HepG2 (cell line): ENCODE results near the gene ALDH9A1. TPM values are rescaled to one million over a fixed set of nuclear protein-coding genes. Genes with fewer than 3 reads are reported as not detected.

Experiments used
- ATAC-seq: fragments of 200-7000 bp; cut with Tn5 transposase; 3 replicates; pipeline ENCODE4 v1.9.1; 2020; ENCODE audit warnings: mild to moderate bottlenecking, moderate library complexity
- BruUV-seq: library from RNA; stranded (reverse); fragments of 400-500 nt; replicated peaks from 2 replicates; lab custom pipeline; 2021; lab: Mats Ljungman, UMichigan
- CTCF ChIA-PET: fragments of 300-600 bp; formaldehyde crosslinking; extraction: SDS; loops from one replicate; lab custom pipeline; 2021; ENCODE audit warnings: low total read pairs, inconsistent platforms, low intra/inter-chr PET ratio; lab: Yijun Ruan, JAX
- POLR2A ChIA-PET: fragments of 350-600 bp; sonication (Branson Sonifier 250); formaldehyde crosslinking; loops from one replicate; lab custom pipeline; 2020; ENCODE audit warnings: antibody characterized with exemption, inconsistent platforms; lab: Yijun Ruan, JAX
- DNase-seq: peaks from one replicate; pipeline ENCODE4 v3.0.0-alpha.2; 2015; ENCODE audit warnings: low spot score
- FAIRE-seq: peaks from 3 replicates; lab custom pipeline; 2011; peaks lifted over from hg19 to GRCh38; lab: Jason Lieb, UNC
- H2AFZ ChIP-seq: one replicate; pipeline ENCODE4 v1.6.1; 2011; ENCODE audit warnings: low read length, inconsistent platforms
- H3K27ac ChIP-seq: fragments of 300-600 bp; 3 replicates; pipeline ENCODE4 v1.8.0; 2011; ENCODE audit warnings: mixed run types, mild to moderate bottlenecking, mixed read lengths, low read length, inconsistent platforms; ENCODE audit not compliant: insufficient read depth; ENCODE audit errors: extremely low read length
- H3K27me3 ChIP-seq, 2 experiments: fragments of 200-600 bp in 1 of 2; 2 replicates in 1 of 2; 3 replicates in 1 of 2; pipeline versions ENCODE4 v1.6.0 to v1.8.0; 2011; ENCODE audit warnings: low read length in 2 of 2, mild to moderate bottlenecking in 2 of 2, moderate library complexity in 2 of 2, inconsistent platforms in 1 of 2; ENCODE audit not compliant: insufficient read depth in 2 of 2, control insufficient read depth in 1 of 2
- H3K36me3 ChIP-seq, 2 experiments: fragments of 200-600 bp in 1 of 2; replicated peaks in 1 of 2; 2 replicates in 1 of 2; 3 replicates in 1 of 2; pipeline versions ENCODE4 v1.5.1 to v1.8.0; 2011; ENCODE audit warnings: low read length in 2 of 2, inconsistent platforms in 1 of 2; ENCODE audit not compliant: insufficient read depth in 2 of 2, control insufficient read depth in 1 of 2
- H3K4me1 ChIP-seq: 2 replicates; pipeline ENCODE4 v1.5.1; 2012; ENCODE audit warnings: low read length, inconsistent platforms; ENCODE audit not compliant: insufficient read depth
- H3K4me2 ChIP-seq: 2 replicates; pipeline ENCODE4 v1.6.0; 2011; ENCODE audit warnings: low read depth, low read length, inconsistent platforms
- H3K4me3 ChIP-seq, 3 experiments: fragments of 200-600 bp in 1 of 3; sonication (generic), shearing (Covaris generic) in 1 of 3; replicated peaks in 1 of 3; 2 replicates each; pipeline ENCODE4 v1.5.1; 2011 to 2016; ENCODE audit warnings: low read length in 3 of 3, inconsistent platforms in 2 of 3, low read depth in 2 of 3, mild to moderate bottlenecking in 2 of 3, control low read depth in 1 of 3, mixed read lengths in 1 of 3; ENCODE audit not compliant: insufficient read depth in 1 of 3
- H3K79me2 ChIP-seq: one replicate; pipeline ENCODE4 v1.6.1; 2011; ENCODE audit warnings: low read length, inconsistent platforms; ENCODE audit not compliant: insufficient read depth
- H3K9ac ChIP-seq: 2 replicates; pipeline ENCODE4 v1.6.0; 2011; ENCODE audit warnings: mild to moderate bottlenecking, low read depth, low read length, inconsistent platforms; ENCODE audit not compliant: insufficient read depth
- H3K9me3 ChIP-seq: 2 replicates; pipeline ENCODE4 v1.5.1; 2012; ENCODE audit warnings: mild to moderate bottlenecking, low read length
- H4K20me1 ChIP-seq: 2 replicates; pipeline ENCODE4 v1.6.0; 2011; ENCODE audit warnings: inconsistent platforms, mild to moderate bottlenecking, low read length, moderate library complexity; ENCODE audit not compliant: insufficient read depth
- FOSL1 ChIP-seq: sonication (generic); formaldehyde crosslinking; IDR thresholded peaks from 2 replicates; pipeline ENCODE4 v1.9.0; 2021; ENCODE audit warnings: missing genetic modification reagents, borderline replicate concordance
- FOSL2 ChIP-seq: sonication (generic); formaldehyde crosslinking; IDR thresholded peaks from 2 replicates; pipeline ENCODE4 v1.4.0; 2020; ENCODE audit warnings: missing genetic modification reagents
- HDAC2 ChIP-seq: sonication (generic); formaldehyde crosslinking; IDR thresholded peaks from 2 replicates; pipeline ENCODE4 v1.4.0; 2020; ENCODE audit warnings: missing genetic modification reagents
- NR2F6 ChIP-seq, 2 experiments: IDR thresholded peaks; 2 replicates each; pipeline ENCODE4 v1.6.1; 2016; ENCODE audit warnings: antibody characterized with exemption in 1 of 2, mild to moderate bottlenecking in 1 of 2
- RARA ChIP-seq: IDR thresholded peaks from 2 replicates; pipeline ENCODE4 v1.6.1; 2016; ENCODE audit warnings: missing genetic modification reagents, missing compliant biosample characterization
- SAP130 ChIP-seq: IDR thresholded peaks from 2 replicates; pipeline ENCODE4 v1.6.1; 2016; ENCODE audit warnings: low read depth
- SNAPC2 ChIP-seq: sonication (generic); formaldehyde crosslinking; IDR thresholded peaks from 2 replicates; pipeline ENCODE4 v1.8.1; 2022; ENCODE audit warnings: mild to moderate bottlenecking, missing genetic modification reagents
- WGBS: methylation state at CpG from one replicate; pipeline ENCODE4 v1.1.6; 2017; ENCODE audit warnings: low lambda C conversion rate; 5-methylcytosine and 5-hydroxymethylcytosine counted together
- in situ Hi-C: cut with HindIII; loops from 2 replicates; pipeline ENCODE4 v1.10.0; 2017; ENCODE audit warnings: low pct_unique_long_range_greater_than_20kb; ENCODE audit not compliant: extremely low pct_ligation_motif_present
- intact Hi-C: fragments of 100-400 bp; cut with micrococcal nuclease; formaldehyde crosslinking; loops from one replicate; pipeline ENCODE4 v1.10.0; 2022; ENCODE audit not compliant: unreplicated experiment
- polyA plus RNA-seq, 8 experiments: library from polyadenylated mRNA; depleted of rRNA in 3 of 8; stranded (reverse) in 7 of 8; unstranded in 1 of 8; fragments of >200 nt; fragmentation: Illumina TruSeq in 4 of 8; extraction: Trizol in 4 of 8; gene quantifications; 2 replicates each; pipeline versions ENCODE4 v1.2.1 to v1.2.3, GENCODE V29; 2011 to 2016; ENCODE audit warnings: low read depth in 4 of 8, missing spikeins in 1 of 8, mixed read lengths in 1 of 8; ENCODE audit not compliant: insufficient read depth in 1 of 8
- total RNA-seq, 5 experiments: library from RNA; depleted of rRNA; stranded (reverse); fragments of >200 nt; fragmentation: Illumina TruSeq; extraction: Trizol; gene quantifications; 2 replicates each; pipeline ENCODE4 v1.2.3, GENCODE V29; 2016; ENCODE audit warnings: low read depth in 1 of 5
- TF ChIP-seq, protein P1 (sequence below): sonication (generic); formaldehyde crosslinking; IDR thresholded peaks from 2 replicates; pipeline ENCODE4 v1.4.0; 2020; ENCODE audit warnings: missing genetic modification reagents
- TF ChIP-seq, protein P2 (sequence below): sonication (generic); formaldehyde crosslinking; IDR thresholded peaks from 2 replicates; pipeline ENCODE4 v1.4.0; 2020; ENCODE audit warnings: missing genetic modification reagents
- TF ChIP-seq, protein P3 (sequence below): sonication (generic); formaldehyde crosslinking; IDR thresholded peaks from 2 replicates; pipeline ENCODE4 v1.5.0; 2020; ENCODE audit warnings: mild to moderate bottlenecking, missing genetic modification reagents
- TF ChIP-seq, protein P4 (sequence below): IDR thresholded peaks from 2 replicates; pipeline ENCODE4 v1.4.0; 2020; ENCODE audit warnings: mild to moderate bottlenecking, missing genetic modification reagents
- TF ChIP-seq, protein P5 (sequence below): IDR thresholded peaks from 2 replicates; pipeline ENCODE4 v1.6.1; 2012; ENCODE audit warnings: low read depth, low read length, improper control_type of control experiment

ALDH9A1 gene
- total and polyA plus RNA-seq, 2 of the 13 experiments (the other 11 are each of a cell fraction or from before 2014, with no cell fraction given): 27.5 to 38.5 TPM

DNA sequence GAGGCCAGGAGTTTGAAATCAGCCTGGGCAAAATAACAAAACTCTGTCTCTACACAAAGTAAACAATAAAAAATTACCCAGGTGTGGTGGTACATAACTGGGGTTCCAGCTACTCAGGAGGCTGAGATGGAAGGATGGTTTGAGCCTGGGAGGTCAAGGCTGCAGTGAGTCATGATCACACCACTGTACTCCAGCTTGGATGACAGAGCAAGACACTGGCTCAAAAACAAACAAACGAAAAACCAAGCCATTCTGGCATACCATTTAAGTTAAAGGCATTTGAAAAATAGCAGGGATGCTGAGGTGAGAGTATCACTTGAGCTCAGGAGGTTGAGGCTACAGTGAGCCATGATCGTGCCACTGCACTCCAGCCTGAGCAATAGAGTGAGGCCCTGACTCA, 5.3 kb upstream of the ALDH9A1 start:
- Histone ChIP-seq H3K4me1 (peaks cover 55% of the 10 kb centered on the region), H3K4me2 (no peak overlapping the region), H2AFZ (no peak overlapping the region), H3K4me3 (no peak overlapping the region), H3K9ac (no peak overlapping the region), H3K27ac (no peak overlapping the region), H3K27me3 (peaks cover 0 to 7% of the 10 kb centered on the region in 2 experiments; a peak in 3 of 5 replicates), H3K79me2 (no peaks in the 10 kb centered on the region), H3K9me3 (no peaks in the 10 kb centered on the region), H3K36me3 (no peaks in the 10 kb centered on the region), H4K20me1 (no peaks in the 10 kb centered on the region)
- DNase-seq: peak; percentile 32
- peak; percentile 36 for FAIRE-seq
- in situ Hi-C loops: loop anchor here (25.0 kb wide), 1 partner anchor 459 kb away; the partner anchor contains the start of gene FAM78B
- 0% methylated on average over 2 of the region's 2 CpGs for WGBS
- POLR2A ChIA-PET: no interaction called here
- peak; percentile 35; the same call in 2 of the 3 replicates for ATAC-seq
- CTCF ChIA-PET: no interaction called here
- BruUV-seq: no TSS peak
- intact Hi-C loops: no loop called here
- TF ChIP-seq RARA (peak; percentile 29; the same call in 1 of the 2 replicates), FOSL1 (peak; percentile 63), SAP130 (0 out of 2 replicates have a peak, but pooled peaks have one; percentile 25), NR2F6 (IDR thresholded peaks at IDR 0.05) (peak; percentile 27; the same call in 1 of the 2 replicates), NR2F6 (CRISPR knock-in tag; IDR thresholded peaks at IDR 0.05) (peak; percentile 53; the same call in 1 of the 2 replicates), SNAPC2 (CRISPR knock-in tag) (no peak), HDAC2 (0 out of 2 replicates have a peak, but pooled peaks have one; percentile 20), FOSL2 (CRISPR knock-in tag) (peak; percentile 92)
- TF ChIP-seq, protein P1, sequence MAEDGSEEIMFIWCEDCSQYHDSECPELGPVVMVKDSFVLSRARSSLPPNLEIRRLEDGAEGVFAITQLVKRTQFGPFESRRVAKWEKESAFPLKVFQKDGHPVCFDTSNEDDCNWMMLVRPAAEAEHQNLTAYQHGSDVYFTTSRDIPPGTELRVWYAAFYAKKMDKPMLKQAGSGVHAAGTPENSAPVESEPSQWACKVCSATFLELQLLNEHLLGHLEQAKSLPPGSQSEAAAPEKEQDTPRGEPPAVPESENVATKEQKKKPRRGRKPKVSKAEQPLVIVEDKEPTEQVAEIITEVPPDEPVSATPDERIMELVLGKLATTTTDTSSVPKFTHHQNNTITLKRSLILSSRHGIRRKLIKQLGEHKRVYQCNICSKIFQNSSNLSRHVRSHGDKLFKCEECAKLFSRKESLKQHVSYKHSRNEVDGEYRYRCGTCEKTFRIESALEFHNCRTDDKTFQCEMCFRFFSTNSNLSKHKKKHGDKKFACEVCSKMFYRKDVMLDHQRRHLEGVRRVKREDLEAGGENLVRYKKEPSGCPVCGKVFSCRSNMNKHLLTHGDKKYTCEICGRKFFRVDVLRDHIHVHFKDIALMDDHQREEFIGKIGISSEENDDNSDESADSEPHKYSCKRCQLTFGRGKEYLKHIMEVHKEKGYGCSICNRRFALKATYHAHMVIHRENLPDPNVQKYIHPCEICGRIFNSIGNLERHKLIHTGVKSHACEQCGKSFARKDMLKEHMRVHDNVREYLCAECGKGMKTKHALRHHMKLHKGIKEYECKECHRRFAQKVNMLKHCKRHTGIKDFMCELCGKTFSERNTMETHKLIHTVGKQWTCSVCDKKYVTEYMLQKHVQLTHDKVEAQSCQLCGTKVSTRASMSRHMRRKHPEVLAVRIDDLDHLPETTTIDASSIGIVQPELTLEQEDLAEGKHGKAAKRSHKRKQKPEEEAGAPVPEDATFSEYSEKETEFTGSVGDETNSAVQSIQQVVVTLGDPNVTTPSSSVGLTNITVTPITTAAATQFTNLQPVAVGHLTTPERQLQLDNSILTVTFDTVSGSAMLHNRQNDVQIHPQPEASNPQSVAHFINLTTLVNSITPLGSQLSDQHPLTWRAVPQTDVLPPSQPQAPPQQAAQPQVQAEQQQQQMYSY (CRISPR knock-in tag): no peak
- TF ChIP-seq, protein P2, sequence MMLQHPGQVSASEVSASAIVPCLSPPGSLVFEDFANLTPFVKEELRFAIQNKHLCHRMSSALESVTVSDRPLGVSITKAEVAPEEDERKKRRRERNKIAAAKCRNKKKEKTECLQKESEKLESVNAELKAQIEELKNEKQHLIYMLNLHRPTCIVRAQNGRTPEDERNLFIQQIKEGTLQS (CRISPR knock-in tag): peak; percentile 40; the same call in 1 of the 2 replicates
- TF ChIP-seq, protein P3, sequence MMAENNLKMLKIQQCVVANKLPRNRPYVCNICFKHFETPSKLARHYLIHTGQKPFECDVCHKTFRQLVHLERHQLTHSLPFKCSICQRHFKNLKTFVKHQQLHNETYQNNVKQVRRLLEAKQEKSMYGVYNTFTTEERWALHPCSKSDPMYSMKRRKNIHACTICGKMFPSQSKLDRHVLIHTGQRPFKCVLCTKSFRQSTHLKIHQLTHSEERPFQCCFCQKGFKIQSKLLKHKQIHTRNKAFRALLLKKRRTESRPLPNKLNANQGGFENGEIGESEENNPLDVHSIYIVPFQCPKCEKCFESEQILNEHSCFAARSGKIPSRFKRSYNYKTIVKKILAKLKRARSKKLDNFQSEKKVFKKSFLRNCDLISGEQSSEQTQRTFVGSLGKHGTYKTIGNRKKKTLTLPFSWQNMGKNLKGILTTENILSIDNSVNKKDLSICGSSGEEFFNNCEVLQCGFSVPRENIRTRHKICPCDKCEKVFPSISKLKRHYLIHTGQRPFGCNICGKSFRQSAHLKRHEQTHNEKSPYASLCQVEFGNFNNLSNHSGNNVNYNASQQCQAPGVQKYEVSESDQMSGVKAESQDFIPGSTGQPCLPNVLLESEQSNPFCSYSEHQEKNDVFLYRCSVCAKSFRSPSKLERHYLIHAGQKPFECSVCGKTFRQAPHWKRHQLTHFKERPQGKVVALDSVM (CRISPR knock-in tag): peak; percentile 90
- TF ChIP-seq, protein P4, sequence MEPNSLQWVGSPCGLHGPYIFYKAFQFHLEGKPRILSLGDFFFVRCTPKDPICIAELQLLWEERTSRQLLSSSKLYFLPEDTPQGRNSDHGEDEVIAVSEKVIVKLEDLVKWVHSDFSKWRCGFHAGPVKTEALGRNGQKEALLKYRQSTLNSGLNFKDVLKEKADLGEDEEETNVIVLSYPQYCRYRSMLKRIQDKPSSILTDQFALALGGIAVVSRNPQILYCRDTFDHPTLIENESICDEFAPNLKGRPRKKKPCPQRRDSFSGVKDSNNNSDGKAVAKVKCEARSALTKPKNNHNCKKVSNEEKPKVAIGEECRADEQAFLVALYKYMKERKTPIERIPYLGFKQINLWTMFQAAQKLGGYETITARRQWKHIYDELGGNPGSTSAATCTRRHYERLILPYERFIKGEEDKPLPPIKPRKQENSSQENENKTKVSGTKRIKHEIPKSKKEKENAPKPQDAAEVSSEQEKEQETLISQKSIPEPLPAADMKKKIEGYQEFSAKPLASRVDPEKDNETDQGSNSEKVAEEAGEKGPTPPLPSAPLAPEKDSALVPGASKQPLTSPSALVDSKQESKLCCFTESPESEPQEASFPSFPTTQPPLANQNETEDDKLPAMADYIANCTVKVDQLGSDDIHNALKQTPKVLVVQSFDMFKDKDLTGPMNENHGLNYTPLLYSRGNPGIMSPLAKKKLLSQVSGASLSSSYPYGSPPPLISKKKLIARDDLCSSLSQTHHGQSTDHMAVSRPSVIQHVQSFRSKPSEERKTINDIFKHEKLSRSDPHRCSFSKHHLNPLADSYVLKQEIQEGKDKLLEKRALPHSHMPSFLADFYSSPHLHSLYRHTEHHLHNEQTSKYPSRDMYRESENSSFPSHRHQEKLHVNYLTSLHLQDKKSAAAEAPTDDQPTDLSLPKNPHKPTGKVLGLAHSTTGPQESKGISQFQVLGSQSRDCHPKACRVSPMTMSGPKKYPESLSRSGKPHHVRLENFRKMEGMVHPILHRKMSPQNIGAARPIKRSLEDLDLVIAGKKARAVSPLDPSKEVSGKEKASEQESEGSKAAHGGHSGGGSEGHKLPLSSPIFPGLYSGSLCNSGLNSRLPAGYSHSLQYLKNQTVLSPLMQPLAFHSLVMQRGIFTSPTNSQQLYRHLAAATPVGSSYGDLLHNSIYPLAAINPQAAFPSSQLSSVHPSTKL (CRISPR knock-in tag): peak; percentile 42
- TF ChIP-seq, protein P5, sequence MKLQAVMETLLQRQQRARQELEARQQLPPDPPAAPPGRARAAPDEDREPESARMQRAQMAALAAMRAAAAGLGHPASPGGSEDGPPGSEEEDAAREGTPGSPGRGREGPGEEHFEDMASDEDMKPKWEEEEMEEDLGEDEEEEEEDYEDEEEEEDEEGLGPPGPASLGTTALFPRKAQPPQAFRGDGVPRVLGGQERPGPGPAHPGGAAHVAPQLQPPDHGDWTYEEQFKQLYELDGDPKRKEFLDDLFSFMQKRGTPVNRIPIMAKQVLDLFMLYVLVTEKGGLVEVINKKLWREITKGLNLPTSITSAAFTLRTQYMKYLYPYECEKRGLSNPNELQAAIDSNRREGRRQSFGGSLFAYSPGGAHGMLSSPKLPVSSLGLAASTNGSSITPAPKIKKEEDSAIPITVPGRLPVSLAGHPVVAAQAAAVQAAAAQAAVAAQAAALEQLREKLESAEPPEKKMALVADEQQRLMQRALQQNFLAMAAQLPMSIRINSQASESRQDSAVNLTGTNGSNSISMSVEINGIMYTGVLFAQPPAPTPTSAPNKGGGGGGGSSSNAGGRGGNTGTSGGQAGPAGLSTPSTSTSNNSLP: no peak
